ENCODE measurements around the gene AKAP10.

GRCh38 chr17:19987897-19988296 is 10.3 kb upstream of the AKAP10 start:
- TF ChIP-seq YY1 (IDR thresholded peaks at IDR 0.05; ENCODE audit: insufficient read depth, insufficient read length) (no peak), SUZ12 (IDR thresholded peaks at IDR 0.05; ENCODE audit: extremely low read depth, insufficient read depth, insufficient read length) (no peak), ZNF274 (IDR thresholded peaks at IDR 0.05; ENCODE audit: low read depth, low read length) (no peak)
